Stimulated activated CD4-positive, alpha-beta T cell treated with anti-CD3 and anti-CD28 coated beads, TNF-alpha, amount 100 ng/mL, for 48 hours (primary cell): ENCODE measurements around the gene FARSA.
"Not testable (repeated sequence)": the region's sequence is repeated elsewhere in the genome, so short reads cannot be mapped to it uniquely, and the experiment has no call there.

Source experiments
- DNase-seq, 3 donors: peaks; one replicate each; pipeline ENCODE4 v3.0.0-alpha.2; 2020; ENCODE audit warnings: low read depth in 3 of 3

Gene FARSA

GRCh38 chr19:12933287-12934072, at the start of gene FARSA:
TSS of gene FARSA (minus strand) at chr19:12933711. CDS start at chr19:12933696, 15 bp downstream.
- DNase-seq = peak; percentile 80 to 90 (median 87)

- DNase-seq = no peak
These were observed 49.6 kb upstream of the FARSA start for GRCh38 chr19:12983091-12983490.

GRCh38 chr19:12982648-12983047, 49.1 kb upstream of the FARSA start:
- DNase-seq = no peak

- no peak for DNase-seq
These were observed 46.5 kb upstream of the FARSA start for GRCh38 chr19:12979974-12980373.

GRCh38 chr19:12976109-12976508, 42.6 kb upstream of the FARSA start:
- not testable (repeated sequence) for DNase-seq

GRCh38 chr19:12975221-12975741, 41.8 kb upstream of the FARSA start:
- DNase-seq = no peak

- DNase-seq = no peak
These were observed 41.0 kb upstream of the FARSA start for GRCh38 chr19:12974301-12975220.

GRCh38 chr19:12973236-12973635, 39.7 kb upstream of the FARSA start:
- no peak for DNase-seq

- no peak for DNase-seq
These were observed 36.7 kb upstream of the FARSA start for GRCh38 chr19:12970070-12970820.

GRCh38 chr19:12969292-12969988, 35.9 kb upstream of the FARSA start, which contains the start of gene DAND5:
TSS of gene DAND5 (plus strand) at chr19:12969576. CDS start at chr19:12969661, 85 bp downstream.
- no peak for DNase-seq

- no peak for DNase-seq
These were observed 34.4 kb upstream of the FARSA start for GRCh38 chr19:12967907-12968306.

GRCh38 chr19:12965812-12966135, 32.3 kb upstream of the FARSA start:
- DNase-seq = no peak

GRCh38 chr19:12965017-12965811, 31.7 kb upstream of the FARSA start:
- DNase-seq = peak; percentile 72 to 81 (median 76)

GRCh38 chr19:12959481-12959880, 26.0 kb upstream of the FARSA start:
- no peak for DNase-seq

- DNase-seq = not testable (repeated sequence)
These were observed 24.0 kb upstream of the FARSA start for GRCh38 chr19:12957389-12957952.

- peak; percentile 72 to 82 (median 79) for DNase-seq
These were observed 23.2 kb upstream of the FARSA start, which contains the start of gene GADD45GIP1 for GRCh38 chr19:12956446-12957388. TSS of gene GADD45GIP1 (minus strand) at chr19:12957223. CDS start at chr19:12957212, 11 bp downstream.

- DNase-seq = no peak
These were observed 22.5 kb upstream of the FARSA start for GRCh38 chr19:12955996-12956395.

- not testable (repeated sequence) for DNase-seq
These were observed 22.1 kb upstream of the FARSA start for GRCh38 chr19:12955575-12955974.

GRCh38 chr19:12954612-12954962, 21.1 kb upstream of the FARSA start:
- DNase-seq = no peak
